ENCODE measurements around the gene UBL4A.

DNA sequence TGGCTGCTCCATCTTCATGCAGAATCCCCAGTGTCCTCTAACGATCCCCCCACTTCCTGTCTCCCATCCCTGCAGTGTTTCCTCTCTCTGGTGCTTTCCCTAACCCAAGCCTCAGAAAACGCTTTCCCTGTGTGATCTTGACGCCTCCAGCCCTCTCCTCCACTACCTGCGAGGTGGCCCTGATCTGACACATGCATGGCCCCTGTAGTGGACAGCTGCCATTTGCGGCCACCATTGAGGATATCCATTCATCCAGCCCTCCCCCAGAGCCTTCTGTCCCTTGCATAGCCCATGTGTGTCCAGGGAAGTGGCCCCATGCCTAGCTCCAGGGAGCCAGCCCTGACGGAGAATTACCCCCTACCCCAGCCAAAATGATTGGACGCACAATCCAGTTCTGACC is 3.1 kb downstream of the UBL4A start:
- TF ChIP-seq, protein P1, sequence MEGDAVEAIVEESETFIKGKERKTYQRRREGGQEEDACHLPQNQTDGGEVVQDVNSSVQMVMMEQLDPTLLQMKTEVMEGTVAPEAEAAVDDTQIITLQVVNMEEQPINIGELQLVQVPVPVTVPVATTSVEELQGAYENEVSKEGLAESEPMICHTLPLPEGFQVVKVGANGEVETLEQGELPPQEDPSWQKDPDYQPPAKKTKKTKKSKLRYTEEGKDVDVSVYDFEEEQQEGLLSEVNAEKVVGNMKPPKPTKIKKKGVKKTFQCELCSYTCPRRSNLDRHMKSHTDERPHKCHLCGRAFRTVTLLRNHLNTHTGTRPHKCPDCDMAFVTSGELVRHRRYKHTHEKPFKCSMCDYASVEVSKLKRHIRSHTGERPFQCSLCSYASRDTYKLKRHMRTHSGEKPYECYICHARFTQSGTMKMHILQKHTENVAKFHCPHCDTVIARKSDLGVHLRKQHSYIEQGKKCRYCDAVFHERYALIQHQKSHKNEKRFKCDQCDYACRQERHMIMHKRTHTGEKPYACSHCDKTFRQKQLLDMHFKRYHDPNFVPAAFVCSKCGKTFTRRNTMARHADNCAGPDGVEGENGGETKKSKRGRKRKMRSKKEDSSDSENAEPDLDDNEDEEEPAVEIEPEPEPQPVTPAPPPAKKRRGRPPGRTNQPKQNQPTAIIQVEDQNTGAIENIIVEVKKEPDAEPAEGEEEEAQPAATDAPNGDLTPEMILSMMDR (IDR thresholded peaks at IDR 0.05; ENCODE audit: low read length): no peak
- no peak for TF ChIP-seq EZH2 (IDR thresholded peaks at IDR 0.05; ENCODE audit: borderline replicate concordance, low read length)

Data from OCI-LY1 (cell line).